GM12801 (cell line): Measurements from ENCODE around the gene ARRDC1.

ENCODE experiments used
- TF ChIP-seq, protein P1 (sequence below): IDR thresholded peaks from one replicate; pipeline ENCODE4 v1.5.1; 2011; ENCODE audit warnings: control low read depth; ENCODE audit not compliant: insufficient read length; ENCODE audit errors: extremely low read depth

ARRDC1 gene

DNA sequence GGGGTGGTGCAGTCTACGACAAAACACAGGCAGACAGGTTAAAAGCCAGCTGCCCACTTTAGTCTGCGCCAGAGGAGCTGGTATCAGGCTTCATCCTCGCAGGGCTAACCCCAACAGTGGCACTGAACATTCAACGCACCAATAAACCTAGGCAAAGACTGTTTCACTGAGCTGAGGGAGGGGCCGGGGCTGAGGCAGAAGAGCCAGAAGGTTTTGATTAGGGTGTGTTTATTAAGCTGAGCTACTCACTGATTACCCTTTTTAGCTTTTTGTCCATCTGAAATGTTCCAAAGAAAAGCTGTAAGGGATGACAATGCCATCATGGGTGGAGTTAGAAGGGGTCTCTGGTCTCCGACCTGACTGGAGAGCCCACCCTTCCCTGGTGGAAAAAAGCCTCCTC, 16.6 kb upstream of the ARRDC1 start:
- TF ChIP-seq, protein P1, sequence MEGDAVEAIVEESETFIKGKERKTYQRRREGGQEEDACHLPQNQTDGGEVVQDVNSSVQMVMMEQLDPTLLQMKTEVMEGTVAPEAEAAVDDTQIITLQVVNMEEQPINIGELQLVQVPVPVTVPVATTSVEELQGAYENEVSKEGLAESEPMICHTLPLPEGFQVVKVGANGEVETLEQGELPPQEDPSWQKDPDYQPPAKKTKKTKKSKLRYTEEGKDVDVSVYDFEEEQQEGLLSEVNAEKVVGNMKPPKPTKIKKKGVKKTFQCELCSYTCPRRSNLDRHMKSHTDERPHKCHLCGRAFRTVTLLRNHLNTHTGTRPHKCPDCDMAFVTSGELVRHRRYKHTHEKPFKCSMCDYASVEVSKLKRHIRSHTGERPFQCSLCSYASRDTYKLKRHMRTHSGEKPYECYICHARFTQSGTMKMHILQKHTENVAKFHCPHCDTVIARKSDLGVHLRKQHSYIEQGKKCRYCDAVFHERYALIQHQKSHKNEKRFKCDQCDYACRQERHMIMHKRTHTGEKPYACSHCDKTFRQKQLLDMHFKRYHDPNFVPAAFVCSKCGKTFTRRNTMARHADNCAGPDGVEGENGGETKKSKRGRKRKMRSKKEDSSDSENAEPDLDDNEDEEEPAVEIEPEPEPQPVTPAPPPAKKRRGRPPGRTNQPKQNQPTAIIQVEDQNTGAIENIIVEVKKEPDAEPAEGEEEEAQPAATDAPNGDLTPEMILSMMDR: no peak

DNA sequence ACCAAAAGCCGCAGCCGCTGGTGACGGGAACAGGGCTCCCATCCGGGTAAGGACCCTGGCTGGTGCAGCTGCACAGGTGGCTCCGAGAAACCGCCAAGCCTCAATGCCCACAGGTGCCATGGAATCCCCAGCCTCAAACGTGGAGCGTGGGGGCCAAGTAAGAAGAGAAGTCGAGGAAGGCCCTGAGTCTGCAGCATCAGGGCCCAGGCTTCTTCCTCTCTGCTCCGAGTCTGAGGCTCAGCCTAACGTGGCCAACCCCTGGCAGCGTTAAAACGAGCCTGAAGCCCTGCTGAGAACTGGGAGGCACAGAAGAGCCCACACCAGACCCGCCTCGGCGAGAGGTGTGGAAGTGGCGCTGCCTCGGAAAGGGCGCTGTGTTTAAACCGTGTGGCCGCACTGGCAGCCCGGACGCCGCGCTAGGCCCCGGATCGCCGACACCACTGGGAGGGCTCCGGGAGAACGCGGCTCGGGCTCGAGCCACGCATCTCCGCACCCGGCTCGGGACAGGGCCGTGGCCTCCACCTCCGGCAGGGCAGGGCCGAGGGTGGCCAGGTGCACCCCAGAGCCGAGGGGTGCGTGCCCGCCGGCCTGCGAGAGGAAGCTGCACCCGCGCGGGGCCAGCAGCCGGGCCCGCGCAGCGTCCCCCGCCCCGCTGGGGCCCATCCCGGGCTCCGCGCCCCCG, 15.9 kb upstream of the ARRDC1 start:
- TF ChIP-seq, protein P1: no peak

DNA sequence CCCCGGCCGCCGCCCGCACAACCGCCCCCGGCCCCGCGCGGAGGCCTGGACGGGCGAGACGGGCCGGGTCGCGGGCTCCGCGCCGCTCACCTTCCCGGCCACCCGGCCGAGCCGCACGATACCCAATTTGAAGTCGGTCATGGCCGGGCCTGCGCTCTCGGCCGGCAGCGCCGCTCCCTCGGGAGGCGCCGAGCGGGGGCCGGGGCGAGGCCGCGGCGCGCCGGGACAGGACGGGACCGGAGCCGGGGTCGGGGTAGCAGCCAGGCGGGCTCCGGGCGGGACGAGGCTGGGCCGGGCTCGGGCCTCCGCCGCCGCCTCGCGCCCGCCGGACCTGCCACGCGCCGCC, 15.4 kb upstream of the ARRDC1 start:
- TF ChIP-seq, protein P1: no peak

DNA sequence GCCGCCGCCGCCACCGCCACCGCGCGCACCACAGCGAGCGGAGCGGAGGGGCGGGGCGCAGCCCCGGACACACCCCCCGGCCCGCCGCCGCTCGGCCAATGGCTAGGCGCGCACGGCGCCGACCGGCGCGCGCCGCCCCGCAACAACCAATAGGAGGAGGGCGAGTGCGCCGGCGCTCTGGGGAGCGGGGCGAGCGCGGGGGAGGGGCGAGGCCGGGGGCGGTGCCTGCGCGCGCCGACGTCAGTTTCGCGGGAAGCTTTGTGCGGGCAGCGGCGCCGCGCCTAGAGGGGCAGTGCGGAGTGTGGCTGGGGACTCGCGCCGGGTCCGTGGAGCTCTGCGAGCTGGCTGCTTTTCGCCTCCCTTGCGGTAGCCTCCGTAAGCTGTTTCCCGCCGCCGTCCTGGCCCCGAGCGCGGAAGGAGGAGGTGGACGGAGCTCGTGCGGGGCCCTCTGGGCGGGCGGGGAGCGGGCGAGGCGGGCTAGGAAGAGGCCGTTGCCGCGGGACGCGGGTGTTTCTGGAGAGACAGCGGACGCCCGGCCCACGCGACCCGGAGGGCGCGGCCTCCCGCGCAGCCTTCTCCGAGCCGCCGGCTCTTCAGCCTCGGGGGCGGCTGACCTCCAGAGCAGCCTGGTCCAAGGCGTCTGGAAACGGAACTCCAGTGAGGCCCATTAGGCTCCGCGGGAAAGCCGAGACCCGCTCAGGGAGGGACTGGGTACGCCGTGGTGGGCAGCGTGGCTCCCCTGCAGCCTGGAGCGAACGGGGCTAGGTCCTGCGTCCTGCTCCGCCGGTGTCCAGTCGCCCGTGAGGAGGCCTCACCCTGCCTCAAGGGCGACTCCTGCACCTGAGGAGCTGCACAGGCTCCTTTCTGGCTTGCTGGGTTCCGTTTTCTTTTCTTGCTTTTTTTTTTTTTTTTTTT, 14.8 kb upstream of the ARRDC1 start, which contains the start of gene ZMYND19:
Gene ZMYND19, minus strand, starts transcription at position 44 of the 915 bp plus-strand sequence. CDS start 249 bp downstream, outside the sequence.
- TF ChIP-seq, protein P1: no peak

DNA sequence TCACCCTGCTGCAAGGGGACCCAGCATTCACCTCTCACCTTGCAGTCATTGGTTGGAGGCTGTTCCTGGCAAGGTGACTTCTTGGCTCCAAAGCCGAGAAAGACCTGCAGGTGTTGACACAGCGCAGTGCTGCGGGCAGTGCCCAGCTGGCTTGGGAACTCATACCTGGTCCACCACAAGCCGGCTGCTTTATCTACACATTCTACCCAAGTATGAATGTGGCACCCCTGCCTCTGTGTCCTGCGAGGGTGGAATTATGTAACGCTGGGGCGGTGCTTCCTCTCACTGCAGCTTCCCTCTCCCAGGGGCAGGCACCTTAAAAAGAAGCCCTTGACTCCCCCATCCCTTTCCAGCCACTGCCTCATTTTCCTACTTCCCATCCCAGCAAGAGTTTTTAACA, 12.7 kb upstream of the ARRDC1 start:
- TF ChIP-seq, protein P1: no peak

DNA sequence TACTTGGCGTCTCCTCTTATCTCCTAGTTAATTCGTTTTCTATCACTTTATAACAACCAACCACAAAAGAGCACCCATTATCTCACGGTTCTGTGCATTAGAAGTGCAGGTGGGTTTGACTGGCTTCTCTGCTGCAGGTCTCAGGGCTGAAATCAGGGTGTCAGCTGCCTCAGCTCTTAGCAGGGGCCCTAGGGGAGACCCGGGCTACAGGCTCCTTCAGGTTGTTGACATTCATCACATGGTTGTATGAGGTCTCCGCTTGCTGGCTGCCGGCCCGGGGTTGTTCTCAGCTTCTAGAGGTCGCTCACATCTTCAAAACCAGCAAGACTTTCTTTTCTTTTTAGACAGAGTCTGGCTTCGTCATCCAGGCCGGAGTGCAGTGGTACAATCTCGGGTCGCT, 12.3 kb upstream of the ARRDC1 start:
- TF ChIP-seq, protein P1: no peak

DNA sequence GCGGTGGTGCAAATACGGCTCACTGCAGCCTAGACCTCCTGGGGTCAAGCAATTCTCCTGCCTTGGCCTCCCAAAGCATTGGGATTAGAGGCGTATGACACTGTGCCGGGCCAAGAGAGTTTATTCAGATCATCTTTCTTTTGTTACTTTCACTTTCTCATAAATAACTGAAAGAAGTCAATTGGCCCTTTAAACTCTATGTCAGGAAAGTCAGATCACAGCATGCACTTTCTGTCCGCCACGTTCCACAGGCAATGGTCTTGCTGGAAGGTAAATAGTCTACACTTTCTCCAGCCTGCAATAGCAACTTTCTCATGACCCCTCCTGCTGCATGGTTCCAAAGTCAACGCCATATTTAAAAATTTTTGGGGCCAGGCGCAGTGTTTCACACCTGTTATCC, 6.5 kb upstream of the ARRDC1 start:
- TF ChIP-seq, protein P1: no peak
